ENCODE data around the gene KIF16B.

DNA sequence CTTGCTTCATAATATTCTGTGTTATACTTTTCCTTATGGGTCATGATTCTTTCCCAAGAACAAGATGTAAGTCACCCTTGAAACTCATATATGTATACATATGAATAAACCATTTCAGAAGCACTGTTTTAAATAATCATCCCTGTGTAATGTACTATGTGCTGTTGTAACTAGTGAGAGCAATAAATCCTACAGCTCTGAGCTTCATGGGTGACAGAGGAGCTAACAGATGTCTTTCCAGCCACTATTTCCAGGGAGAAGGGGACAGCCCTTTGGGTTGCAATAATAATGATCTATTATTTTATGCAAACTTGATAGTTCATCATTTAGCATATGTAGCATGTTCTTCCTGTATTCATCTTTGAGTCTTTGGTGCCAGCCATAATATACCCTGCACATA lies 342.8 kb downstream of the KIF16B start:
- TF ChIP-seq, protein P1, sequence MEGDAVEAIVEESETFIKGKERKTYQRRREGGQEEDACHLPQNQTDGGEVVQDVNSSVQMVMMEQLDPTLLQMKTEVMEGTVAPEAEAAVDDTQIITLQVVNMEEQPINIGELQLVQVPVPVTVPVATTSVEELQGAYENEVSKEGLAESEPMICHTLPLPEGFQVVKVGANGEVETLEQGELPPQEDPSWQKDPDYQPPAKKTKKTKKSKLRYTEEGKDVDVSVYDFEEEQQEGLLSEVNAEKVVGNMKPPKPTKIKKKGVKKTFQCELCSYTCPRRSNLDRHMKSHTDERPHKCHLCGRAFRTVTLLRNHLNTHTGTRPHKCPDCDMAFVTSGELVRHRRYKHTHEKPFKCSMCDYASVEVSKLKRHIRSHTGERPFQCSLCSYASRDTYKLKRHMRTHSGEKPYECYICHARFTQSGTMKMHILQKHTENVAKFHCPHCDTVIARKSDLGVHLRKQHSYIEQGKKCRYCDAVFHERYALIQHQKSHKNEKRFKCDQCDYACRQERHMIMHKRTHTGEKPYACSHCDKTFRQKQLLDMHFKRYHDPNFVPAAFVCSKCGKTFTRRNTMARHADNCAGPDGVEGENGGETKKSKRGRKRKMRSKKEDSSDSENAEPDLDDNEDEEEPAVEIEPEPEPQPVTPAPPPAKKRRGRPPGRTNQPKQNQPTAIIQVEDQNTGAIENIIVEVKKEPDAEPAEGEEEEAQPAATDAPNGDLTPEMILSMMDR (IDR thresholded peaks at IDR 0.05) = no peak
- no peak for TF ChIP-seq POLR2A (IDR thresholded peaks at IDR 0.05)

Measured in lower leg skin (tissue), 3 donors.